Retinal pigment epithelial cell (primary cell): ENCODE measurements around the gene HPSE2.
A peak's percentile ranks its signal among the peaks of the same experiment; 100 is the strongest.

Source experiments
- DNase-seq: peaks from one replicate; pipeline ENCODE4 v3.0.0-alpha.2; 2010; ENCODE audit warnings: low read depth
- H3K4me3 ChIP-seq: 2 replicates; pipeline ENCODE4 v1.5.1; 2011; ENCODE audit warnings: mild to moderate bottlenecking, low read length, control low read depth, moderate library complexity
- CTCF ChIP-seq: conservative IDR thresholded peaks from 2 replicates; pipeline ENCODE4 v1.5.1; 2011; ENCODE audit warnings: low read depth, low read length, control low read depth, inconsistent platforms

Gene HPSE2

GRCh38 chr10:98446151-98446660 lies 789.4 kb downstream of the HPSE2 start:
- DNase-seq = no peak
- no peak for TF ChIP-seq CTCF
- peak overlapping the region; percentile 81 for H3K4me3 ChIP-seq

GRCh38 chr10:98445200-98445812 lies 790.3 kb downstream of the HPSE2 start:
- H3K4me3 ChIP-seq = peak overlapping the region; percentile 81
- DNase-seq = no peak
- TF ChIP-seq CTCF = no peak

- TF ChIP-seq CTCF = no peak
- peak; percentile 34 for DNase-seq
- H3K4me3 ChIP-seq = no peak overlapping the region
Observed at GRCh38 chr10:98444314-98445006, 791.2 kb downstream of the HPSE2 start.

GRCh38 chr10:98438715-98439114 lies 796.9 kb downstream of the HPSE2 start:
- no peak for TF ChIP-seq CTCF
- no peak overlapping the region for H3K4me3 ChIP-seq
- DNase-seq = no peak

GRCh38 chr10:98436704-98437103 lies 798.9 kb downstream of the HPSE2 start:
- H3K4me3 ChIP-seq = no peak overlapping the region
- DNase-seq = no peak
- TF ChIP-seq CTCF = no peak

GRCh38 chr10:98435178-98435577 lies 800.5 kb downstream of the HPSE2 start:
- no peak for DNase-seq
- TF ChIP-seq CTCF = no peak
- H3K4me3 ChIP-seq = no peak overlapping the region
